HG03025 (cell line): ENCODE measurements around the gene ARFGEF3.
"Not testable (repeated sequence)": the region's sequence is repeated elsewhere in the genome, so short reads cannot be mapped to it uniquely, and the experiment has no call there.

ENCODE experiments used
- ATAC-seq: cut with Tn5 transposase; IDR thresholded peaks from one replicate; pipeline ENCODE4 v1.9.1; 2021; ENCODE audit warnings: mild to moderate bottlenecking, moderate library complexity; ENCODE audit not compliant: unreplicated experiment, low FRiP score

Gene ARFGEF3

DNA sequence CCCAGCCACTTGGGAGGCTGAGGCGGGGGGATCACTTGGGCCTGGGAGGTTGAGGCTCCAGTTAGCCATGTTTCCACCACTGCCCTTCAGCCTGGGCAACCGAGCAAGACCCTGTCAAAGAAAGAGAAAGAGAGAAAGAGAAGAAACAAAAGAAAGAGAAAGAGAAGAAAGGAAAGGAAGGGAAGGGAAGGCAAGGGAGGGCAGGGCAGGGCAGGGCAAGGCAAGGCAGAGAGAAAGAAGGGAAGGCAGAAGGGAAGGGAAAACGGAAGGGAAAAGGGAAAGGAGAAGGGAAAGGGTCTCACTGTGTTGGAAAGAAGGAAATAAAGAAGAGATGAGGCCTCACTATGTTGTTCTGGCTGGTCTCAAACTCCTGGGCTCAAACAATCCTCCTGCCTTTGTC is 104.4 kb downstream of the ARFGEF3 start:
- no peak for ATAC-seq

DNA sequence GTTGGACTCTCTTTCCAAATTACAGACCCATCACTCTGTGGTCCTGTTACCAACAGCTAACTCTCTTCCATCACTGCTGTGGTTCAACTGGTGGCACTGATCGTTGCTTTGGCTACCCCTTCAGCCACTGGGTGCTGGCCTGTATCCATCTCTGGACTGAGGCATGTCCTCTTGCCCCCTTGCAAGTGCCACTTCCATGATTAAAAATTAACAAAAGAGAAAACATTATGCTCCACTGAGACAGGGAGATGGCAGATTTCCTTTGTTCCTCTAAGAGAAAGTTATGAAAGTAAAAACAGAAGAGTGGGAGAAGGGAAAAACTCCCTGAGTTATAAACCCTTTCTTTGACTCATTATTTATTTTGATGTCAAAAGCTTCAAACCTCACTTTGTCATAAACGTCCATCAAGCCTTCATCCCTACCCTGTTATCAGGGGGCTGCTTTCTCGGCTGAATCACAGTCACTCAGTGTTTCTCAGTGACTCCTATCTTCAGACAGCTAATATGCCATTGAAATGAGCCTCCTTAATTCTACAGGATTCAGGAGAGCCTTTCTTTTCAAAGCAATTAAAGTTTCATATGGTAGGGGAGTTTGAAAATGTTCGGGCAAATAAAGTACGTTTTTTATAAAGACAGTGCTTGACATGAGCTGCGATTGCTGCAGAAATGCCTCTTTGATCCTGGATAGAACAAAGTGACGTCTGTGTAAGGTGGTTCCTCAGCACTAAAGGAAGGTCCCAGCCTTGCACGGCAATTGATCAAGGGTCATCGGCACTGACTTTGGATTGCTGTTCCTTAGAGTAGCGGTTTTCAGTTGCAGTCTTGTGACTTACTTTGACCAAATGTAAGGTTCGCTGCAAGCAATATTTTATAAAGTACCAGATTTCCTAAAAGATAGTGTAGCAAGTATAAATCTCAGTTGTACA is 106.5 kb downstream of the ARFGEF3 start:
- no peak for ATAC-seq

DNA sequence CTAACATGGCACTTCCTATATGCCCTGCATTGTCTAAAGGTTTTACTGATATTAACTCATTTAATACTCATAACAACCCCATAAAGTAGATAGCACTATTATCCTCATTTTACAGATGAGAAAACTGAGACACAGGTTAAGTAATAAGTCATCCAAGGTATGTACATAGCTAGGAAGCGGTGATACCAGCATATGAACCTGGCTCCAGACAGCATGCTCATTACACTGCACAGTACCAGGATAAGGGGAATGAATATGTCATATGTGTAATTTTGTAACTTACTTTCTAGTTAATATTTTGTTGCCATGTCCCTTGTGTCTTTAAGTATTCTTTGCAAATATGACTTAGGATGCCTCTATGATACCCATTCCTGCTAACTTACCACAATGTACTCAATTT is 109.7 kb downstream of the ARFGEF3 start:
- no peak for ATAC-seq

DNA sequence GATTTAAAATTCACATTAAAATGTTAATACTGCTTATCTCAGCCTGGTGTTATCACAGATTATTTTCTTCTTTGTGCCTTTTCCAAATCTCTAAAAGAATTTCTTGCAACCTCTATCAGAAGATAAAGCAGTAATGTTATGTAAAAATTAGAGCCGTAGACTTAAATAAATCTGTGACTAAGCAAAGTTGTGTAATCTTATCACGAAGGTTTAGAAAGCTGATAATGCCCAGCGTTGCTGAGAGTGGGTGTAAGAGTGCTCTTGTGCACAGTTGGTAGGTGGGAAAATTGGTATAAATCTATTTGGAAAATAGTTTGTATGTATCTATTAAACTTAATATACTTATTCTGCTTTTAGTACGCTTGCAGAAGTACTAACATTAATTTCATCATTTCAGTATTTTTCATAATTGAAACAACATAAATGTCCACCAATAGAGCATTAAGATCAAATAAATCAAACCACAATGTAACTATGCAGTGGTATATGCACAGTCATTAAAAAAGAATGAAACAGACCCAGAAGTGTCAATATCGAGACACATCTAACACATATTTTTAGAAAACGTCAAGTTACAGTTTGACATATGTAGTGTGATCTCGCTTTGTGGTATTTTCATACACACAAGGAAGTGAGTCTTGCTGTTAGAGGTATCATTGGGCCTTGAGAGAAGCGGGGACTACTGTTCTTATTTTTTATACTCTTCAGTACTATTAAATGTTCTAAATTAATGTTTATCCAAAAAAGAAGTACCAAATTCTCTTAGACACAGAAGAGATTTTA is 111.0 kb downstream of the ARFGEF3 start:
- no peak for ATAC-seq

DNA sequence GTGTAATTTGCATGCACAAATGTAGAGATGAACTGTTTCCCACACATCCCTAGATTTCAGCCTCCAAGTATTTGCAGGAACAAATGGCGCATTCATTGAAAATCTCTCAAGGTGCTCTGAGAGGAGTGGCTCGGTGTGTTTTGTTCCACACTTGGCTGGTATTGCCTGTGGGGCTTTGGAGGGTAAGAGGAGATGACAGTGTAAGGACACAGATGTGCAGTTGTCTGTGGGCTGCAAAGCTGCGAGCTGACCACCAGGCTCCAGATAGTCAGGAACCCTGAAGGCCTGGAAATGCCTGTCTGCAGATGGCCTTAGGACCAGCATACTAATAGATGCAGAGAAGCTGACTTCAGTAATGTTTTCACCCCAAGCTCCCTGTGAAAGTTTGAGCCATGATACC is 114.2 kb downstream of the ARFGEF3 start:
- no peak for ATAC-seq

DNA sequence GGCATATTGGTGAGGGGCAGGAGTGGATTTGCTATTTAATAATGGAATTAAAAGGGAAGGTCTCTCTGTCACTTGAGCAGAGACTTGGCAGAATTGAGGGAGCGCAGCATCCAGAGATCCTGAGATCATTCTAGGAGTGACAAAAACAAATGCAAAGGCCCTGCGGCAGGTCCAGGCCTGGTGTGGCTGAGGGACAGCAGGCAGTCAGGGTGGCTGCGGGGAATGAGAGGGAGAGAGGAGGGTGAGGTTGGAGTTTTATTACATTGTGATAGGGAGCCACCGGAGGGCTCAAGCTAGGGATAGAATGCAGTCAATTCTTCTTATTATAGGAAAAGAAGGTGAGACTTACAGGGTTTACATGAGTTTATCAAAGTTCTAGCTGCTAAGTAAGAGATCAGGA is 116.1 kb downstream of the ARFGEF3 start:
- ATAC-seq, result no peak

DNA sequence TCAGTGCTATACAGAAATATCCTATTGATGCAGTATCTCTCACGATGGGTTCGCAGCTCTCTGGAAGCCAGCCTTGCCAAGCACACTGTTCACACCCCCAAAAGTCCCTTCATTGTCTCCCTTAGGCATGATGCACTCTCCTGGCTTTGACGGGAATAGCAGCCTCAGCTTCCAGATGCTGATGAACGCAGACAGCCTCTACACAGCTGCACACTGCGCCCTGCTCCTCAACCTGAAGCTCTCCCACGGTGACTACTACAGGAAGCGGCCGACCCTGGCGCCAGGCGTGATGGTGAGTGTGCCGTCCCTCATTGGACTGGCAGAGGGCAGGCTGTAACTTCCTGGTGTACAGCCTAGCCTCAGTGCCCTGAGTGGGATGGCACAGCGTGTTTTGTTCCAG is 116.6 kb downstream of the ARFGEF3 start:
- no peak for ATAC-seq

DNA sequence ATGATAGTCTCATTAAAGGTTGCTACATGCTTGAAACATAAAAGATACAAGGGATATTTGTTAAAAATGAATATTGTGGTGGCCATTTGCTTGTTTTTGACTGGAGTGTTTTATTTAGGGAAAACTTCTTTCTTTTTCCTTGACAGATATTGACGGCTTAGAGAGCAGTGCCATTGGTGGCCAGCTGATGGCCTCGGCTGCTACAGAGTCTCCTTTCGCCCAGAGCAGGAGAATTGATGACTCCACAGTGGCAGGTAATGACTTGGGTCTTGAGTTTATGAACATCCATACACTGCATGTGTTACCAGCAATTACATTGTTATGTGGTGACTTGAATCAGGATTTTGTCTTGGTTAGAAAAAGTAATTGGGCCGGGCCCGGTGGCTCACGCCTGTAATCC is 124.1 kb downstream of the ARFGEF3 start:
- ATAC-seq, result no peak

DNA sequence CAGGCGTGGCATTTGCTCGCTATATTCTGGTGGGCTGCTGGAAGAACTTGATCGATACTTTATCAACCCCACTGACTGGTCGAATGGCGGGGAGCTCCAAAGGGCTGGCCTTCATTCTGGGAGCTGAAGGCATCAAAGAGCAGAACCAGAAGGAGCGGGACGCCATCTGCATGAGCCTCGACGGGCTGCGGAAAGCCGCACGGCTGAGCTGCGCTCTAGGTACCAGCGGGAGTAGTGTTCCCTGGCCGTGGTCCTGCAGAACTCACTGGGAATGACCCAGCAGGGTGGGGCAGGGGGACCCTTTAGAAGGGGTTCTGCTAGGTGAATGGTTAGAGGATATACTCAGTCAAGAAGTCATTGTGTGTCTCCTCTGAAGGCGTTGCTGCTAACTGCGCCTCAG is 125.0 kb downstream of the ARFGEF3 start:
- no peak for ATAC-seq

DNA sequence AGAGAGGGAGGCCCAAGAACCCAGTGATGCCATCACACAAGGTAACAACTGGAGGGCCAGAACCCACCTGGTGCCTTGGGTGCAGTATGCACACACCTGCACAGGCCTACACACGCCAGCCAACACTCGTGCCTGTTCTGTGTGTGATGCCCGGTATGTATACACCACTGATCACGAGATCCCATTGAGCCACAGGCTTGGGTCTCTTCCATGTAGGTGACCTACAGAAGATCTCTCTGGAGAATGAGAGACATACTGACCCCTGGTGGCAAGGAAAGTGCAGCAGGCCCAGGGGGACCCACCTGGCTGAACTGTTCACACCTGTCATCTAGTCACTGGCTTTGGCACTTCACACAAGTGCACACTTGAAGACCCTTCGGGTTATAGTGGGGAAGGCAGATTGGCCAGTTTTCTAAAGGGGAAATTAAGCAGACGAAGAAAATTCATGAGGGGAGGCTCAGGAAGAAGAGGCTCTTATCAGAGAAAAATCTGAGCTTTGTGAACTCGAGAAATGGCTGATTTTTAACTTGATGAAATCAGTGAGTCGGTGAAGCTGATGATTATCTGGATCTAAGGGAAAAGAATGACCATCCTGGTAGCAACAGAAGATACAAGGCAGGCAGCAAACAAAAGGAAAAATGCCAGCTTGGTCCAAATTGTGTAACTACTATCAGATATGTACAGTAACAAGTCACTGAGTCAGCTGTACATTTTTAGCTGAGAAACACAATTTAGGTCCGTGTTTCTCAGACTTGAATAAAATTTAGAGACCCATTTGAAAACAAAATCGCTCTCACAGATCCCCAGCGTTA is 125.6 kb downstream of the ARFGEF3 start:
- peak; percentile 58 for ATAC-seq

DNA sequence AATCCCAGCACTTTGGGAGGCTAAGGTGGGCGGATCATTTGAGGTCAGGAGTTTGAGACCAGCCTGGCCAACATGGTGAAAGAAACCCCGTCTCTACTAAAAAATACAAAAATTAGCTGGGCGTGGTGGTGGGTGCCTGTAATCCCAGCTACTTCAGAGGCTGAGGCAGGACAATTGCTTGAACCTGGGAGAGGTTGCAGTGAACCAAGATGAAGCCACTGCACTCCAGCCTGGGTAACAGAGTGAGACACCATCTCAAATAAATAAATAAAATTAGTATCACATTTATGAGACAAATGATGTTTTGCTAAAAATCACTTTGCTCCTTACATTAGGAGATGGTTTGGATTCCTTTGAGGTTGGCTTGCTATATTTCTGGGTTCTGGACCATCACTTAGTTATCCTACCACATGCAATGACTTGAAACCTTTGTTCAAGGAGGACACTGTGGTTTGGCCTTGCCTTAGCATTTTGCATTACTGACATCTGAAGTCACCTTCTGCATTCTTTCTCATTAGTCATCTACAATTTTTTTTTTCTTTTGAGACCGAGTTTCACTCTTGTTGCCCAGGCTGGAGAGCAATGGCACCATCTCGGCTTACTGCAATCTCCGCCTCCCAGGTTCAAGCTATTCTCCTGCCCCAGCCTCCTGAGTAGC is 126.8 kb downstream of the ARFGEF3 start:
- ATAC-seq, result not testable (repeated sequence)

DNA sequence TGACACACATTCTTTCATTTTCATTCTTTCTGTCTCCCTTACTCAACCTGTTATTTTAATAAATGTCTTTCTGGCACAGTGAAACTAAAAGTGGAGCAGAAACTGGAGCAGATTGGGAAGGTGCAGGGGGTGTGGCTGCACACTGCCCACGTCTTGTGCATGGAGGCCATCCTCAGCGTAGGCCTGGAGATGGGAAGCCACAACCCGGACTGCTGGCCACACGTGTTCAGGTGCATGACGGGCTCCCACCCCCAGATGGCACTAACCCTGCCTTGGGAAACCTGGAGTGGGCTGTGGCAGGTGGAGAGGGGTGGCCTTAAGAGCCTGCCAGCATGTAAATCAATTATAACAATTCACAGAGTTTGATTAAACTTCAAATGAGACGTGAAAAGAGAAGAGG is 128.0 kb downstream of the ARFGEF3 start:
- ATAC-seq, result no peak

DNA sequence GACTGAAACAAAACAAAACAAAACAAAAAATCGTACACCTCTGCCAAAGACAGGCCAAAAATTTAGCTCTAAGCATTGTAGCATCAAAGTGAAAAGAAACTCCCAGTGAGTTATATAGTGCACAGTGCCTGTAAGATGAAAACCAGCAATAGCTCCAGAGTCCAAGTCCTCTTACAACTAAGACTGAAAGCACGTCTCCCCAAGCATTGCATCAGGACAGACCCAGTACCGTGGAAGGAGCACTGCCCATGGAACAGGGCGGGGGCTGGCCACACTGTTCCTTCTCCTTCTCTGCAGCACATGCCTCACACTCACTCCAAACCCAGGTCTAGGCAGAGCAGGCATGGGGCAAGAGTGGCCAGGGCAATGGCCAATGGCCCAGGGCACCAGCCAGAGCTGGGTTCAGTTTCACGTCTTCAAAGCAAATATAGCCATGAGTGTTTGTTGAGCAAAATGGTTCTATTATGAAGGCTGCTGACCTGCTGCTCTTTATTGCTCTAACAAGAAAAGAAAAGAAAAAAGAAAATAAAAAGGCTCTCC is 128.8 kb downstream of the ARFGEF3 start:
- ATAC-seq, result no peak

DNA sequence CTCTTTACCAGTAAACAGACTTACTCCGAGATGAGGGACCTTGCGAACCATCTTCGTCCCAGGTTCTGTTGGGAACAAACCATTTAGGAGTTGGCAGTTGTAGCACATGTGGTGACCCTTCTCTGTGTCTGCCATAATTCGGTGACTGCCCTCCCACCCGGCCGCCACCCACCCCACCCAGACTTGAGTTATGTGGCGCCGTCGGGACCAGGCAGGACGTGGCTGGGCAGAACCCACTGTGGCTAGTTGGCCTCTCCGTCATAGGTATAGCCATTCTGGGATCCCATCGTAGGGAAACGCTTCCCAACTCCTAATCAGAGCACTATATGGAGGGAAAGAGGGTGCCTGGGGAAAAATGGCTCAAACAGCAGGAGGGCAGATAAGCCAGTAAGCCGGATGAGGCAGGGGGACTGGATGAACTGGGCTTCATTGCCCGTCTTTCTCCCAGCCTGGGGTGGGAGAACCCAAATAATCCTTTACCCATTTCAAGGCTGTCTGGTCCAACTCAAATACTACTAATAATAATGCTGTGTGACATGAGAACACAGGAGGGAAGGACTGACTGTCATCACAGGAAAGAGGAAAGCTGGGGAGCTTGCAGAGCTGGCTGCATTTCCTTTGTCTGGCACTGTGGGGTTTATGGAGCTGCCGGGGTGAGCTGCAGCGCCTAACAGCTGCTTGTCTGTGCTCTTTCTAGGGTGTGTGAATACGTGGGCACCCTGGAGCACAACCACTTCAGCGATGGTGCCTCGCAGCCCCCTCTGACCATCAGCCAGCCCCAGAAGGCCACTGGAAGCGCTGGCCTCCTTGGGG is 129.5 kb downstream of the ARFGEF3 start:
- ATAC-seq, result no peak

DNA sequence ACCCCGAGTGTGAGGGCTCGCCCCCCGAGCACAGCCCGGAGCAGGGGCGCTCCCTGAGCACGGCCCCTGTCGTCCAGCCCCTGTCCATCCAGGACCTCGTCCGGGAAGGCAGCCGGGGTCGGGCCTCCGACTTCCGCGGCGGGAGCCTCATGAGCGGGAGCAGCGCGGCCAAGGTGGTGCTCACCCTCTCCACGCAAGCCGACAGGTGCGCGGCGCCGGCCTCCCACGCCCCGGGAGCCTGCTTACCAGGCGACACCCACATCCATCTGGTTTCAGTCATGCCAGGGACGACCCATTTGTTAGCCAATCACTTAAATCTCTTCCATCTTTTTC is 130.1 kb downstream of the ARFGEF3 start:
- ATAC-seq, result no peak

DNA sequence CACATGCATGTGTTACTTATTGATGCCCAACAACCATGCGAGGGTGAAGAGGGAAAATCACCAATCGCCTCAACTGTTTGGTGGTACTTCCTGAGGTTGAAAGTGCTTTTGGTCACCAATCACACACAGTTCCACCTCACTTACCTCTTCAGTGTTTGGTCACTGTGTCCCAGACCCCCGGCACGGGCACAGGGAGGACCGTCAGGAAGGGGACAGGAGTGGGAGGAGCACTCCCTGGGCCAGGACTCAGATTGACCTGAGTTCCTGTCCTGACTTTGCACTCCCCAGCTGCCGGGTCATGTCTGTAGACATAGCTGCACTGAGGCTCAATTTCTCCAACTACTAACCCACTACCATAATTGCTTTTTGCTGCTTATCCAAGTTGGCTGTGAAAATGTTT is 130.7 kb downstream of the ARFGEF3 start:
- no peak for ATAC-seq

DNA sequence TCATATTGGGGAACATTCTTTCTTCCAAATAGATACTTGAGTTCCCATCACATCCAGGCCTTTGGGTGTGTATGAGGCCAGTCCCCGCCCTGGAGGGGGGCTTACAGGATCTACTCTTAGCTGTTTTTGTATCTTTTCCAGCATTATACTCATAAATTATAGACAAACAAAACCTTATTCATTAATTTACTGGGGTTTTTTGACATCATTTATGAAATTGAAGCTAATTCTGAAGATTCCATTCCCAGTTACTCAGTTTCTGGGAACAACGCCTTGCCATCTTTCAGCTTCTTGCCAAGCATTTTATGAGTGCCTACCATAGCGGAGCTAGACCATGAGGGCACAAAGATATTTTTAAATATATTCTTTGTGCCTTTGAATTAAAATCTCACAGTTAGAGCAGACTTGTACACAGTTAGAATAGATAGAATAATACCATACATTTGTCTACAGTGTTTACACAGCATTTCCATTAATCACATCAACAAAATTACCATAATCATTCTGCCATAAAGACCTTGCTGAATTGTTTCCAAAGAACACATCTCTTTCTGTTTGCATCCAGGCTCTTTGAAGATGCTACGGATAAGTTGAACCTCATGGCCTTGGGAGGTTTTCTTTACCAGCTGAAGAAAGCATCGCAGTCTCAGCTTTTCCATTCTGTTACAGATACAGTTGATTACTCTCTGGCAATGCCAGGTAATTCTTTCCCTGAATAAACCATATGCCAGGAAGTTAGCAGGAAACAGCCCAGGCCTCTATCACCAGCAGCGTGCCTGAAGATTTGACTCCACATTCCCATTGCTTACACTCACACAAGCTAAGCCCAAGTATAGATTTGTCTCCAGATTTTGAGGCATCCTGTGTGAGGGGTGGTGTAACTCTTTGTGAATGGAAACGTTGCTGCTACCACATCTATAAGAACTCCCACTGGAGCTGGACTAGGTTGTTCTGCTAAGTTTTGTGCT is 132.0 kb downstream of the ARFGEF3 start:
- ATAC-seq, result no peak

DNA sequence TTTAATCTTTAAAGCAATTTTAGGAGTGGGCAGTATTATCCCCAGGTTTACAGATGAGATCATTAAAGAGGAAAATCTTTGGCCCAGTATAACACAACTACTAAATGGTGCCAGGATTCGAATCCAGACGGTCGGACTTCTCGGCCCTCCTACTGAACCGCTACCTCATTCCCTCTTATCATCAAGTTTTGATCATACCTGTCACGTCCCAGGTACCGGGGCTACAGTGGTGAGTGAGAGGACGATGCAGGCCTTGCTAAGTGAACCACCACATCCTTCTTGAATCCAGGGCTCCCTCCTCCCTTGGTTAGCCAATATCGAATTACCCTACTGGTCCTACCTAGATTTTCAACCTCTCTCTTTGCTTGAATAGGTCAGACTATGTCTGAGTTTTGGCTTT is 134.6 kb downstream of the ARFGEF3 start:
- ATAC-seq, result no peak
